Measurements from ENCODE around the gene KIF1A. TPM values are rescaled to one million over a fixed set of nuclear protein-coding genes. Genes with fewer than 3 reads are reported as not detected.

Gene KIF1A
- total RNA-seq, 1 donor from 2014 or later = 146 TPM

- FAIRE-seq (no peak), DNase-seq (ENCODE audit: low spot score in 2 of 2) (no peak)
Observed at GRCh38 chr2:240775905-240776304, 44.1 kb downstream of the KIF1A start.

- FAIRE-seq (no peak), DNase-seq (ENCODE audit: low spot score in 2 of 2) (no peak)
Observed at GRCh38 chr2:240774856-240775255, 45.2 kb downstream of the KIF1A start.

- no peak for FAIRE-seq
- DNase-seq (ENCODE audit: low spot score in 2 of 2) = no peak
Observed at GRCh38 chr2:240769096-240769495, 50.9 kb downstream of the KIF1A start.

- DNase-seq (ENCODE audit: low spot score in 2 of 2) (no peak), FAIRE-seq (no peak)
Observed at GRCh38 chr2:240768216-240768615, 51.8 kb downstream of the KIF1A start.

- FAIRE-seq (no peak), DNase-seq (ENCODE audit: low spot score in 2 of 2) (no peak)
Observed at GRCh38 chr2:240767341-240767740, 52.7 kb downstream of the KIF1A start.

- FAIRE-seq (no peak), DNase-seq (ENCODE audit: low spot score in 2 of 2) (no peak)
Observed at GRCh38 chr2:240766072-240766471, 53.9 kb downstream of the KIF1A start.

GRCh38 chr2:240765007-240765406 is 55.0 kb downstream of the KIF1A start:
- peak in 1 of 2 donors; percentile 55 for DNase-seq (ENCODE audit: low spot score in 2 of 2)
- no peak for FAIRE-seq

- DNase-seq (ENCODE audit: low spot score in 2 of 2) = no peak
- FAIRE-seq = no peak
Observed at GRCh38 chr2:240764605-240765004, 55.4 kb downstream of the KIF1A start.

- DNase-seq (ENCODE audit: low spot score in 2 of 2) (no peak), FAIRE-seq (no peak)
Observed at GRCh38 chr2:240762971-240763370, 57.0 kb downstream of the KIF1A start.

- DNase-seq (ENCODE audit: low spot score in 2 of 2) = no peak
- FAIRE-seq = no peak
Observed at GRCh38 chr2:240762249-240762648, 57.8 kb downstream of the KIF1A start.

- DNase-seq (ENCODE audit: low spot score in 2 of 2) (no peak), FAIRE-seq (no peak)
Observed at GRCh38 chr2:240760576-240761246, 59.3 kb downstream of the KIF1A start.

- DNase-seq (ENCODE audit: low spot score in 2 of 2) = no peak
- no peak for FAIRE-seq
Observed at GRCh38 chr2:240760121-240760520, 59.9 kb downstream of the KIF1A start.

- DNase-seq (ENCODE audit: low spot score in 2 of 2) (no peak), FAIRE-seq (no peak)
Observed at GRCh38 chr2:240759459-240759858, 60.6 kb downstream of the KIF1A start.

- no peak for FAIRE-seq
- no peak for DNase-seq (ENCODE audit: low spot score in 2 of 2)
Observed at GRCh38 chr2:240757086-240757614, 62.9 kb downstream of the KIF1A start.

- no peak for FAIRE-seq
- no peak for DNase-seq (ENCODE audit: low spot score in 2 of 2)
Observed at GRCh38 chr2:240752209-240752608, 67.8 kb downstream of the KIF1A start.

- FAIRE-seq = no peak
- DNase-seq (ENCODE audit: low spot score in 2 of 2) = no peak
Observed at GRCh38 chr2:240750409-240750808, 69.6 kb downstream of the KIF1A start.

GRCh38 chr2:240749516-240749915 is 70.5 kb downstream of the KIF1A start:
- FAIRE-seq (no peak), DNase-seq (ENCODE audit: low spot score in 2 of 2) (no peak)

- DNase-seq (ENCODE audit: low spot score in 2 of 2) (no peak), FAIRE-seq (no peak)
Observed at GRCh38 chr2:240747256-240747655, 72.8 kb downstream of the KIF1A start.

GRCh38 chr2:240746671-240747070 is 73.3 kb downstream of the KIF1A start:
- FAIRE-seq = no peak
- no peak for DNase-seq (ENCODE audit: low spot score in 2 of 2)

- FAIRE-seq (no peak), DNase-seq (ENCODE audit: low spot score in 2 of 2) (no peak)
Observed at GRCh38 chr2:240745962-240746361, 74.1 kb downstream of the KIF1A start.

- no peak for DNase-seq (ENCODE audit: low spot score in 2 of 2)
- no peak for FAIRE-seq
Observed at GRCh38 chr2:240745456-240745855, 74.6 kb downstream of the KIF1A start.

GRCh38 chr2:240742602-240743095 is 77.4 kb downstream of the KIF1A start:
- FAIRE-seq (no peak), DNase-seq (ENCODE audit: low spot score in 2 of 2) (no peak)

Data from frontal cortex (tissue), 4 donors.